Hematopoietic multipotent progenitor cell treated with erythropoietin and hydrocortisone succinate and interleukin-3 and kit ligand, for 6 days (in vitro differentiated cells): Measurements from ENCODE around the gene ZKSCAN4.

Source experiments
- DNase-seq: peaks from one replicate; pipeline ENCODE4 v3.0.0-alpha.2; 2015

ZKSCAN4 gene

GRCh38 chr6:28208111-28208659, 43.9 kb downstream of the ZKSCAN4 start:
- DNase-seq, result peak; percentile 44

GRCh38 chr6:28207510-28208110, 44.5 kb downstream of the ZKSCAN4 start:
- peak; percentile 63 for DNase-seq

GRCh38 chr6:28206928-28207509, 45.0 kb downstream of the ZKSCAN4 start:
- no peak for DNase-seq

GRCh38 chr6:28206527-28206926, 45.5 kb downstream of the ZKSCAN4 start:
- no peak for DNase-seq

- DNase-seq, result no peak
Observed at GRCh38 chr6:28205879-28206278, 46.2 kb downstream of the ZKSCAN4 start.

- no peak for DNase-seq
Observed at GRCh38 chr6:28203201-28203600, 48.9 kb downstream of the ZKSCAN4 start.

- DNase-seq, result no peak
Observed at GRCh38 chr6:28200020-28200419, 52.0 kb downstream of the ZKSCAN4 start.
